Stimulated activated CD8-positive, alpha-beta memory T cell treated with anti-CD3 and anti-CD28 coated beads, Interleukin-12 subunit alpha, Interleukin-12 subunit beta, amount 100 ng/mL, for 24 hours (primary cell): ENCODE measurements around the gene NUDT22.

ENCODE experiments used
- DNase-seq: peaks from one replicate; pipeline ENCODE4 v3.0.0-alpha.2; 2020; ENCODE audit errors: extremely low read depth

The NUDT22 gene

GRCh38 chr11:64206457-64207255 lies 19.4 kb upstream of the NUDT22 start, which contains the start of gene FERMT3:
FERMT3 (plus strand) TSS chr11:64206721; CDS start chr11:64207365, 644 bp downstream.
- DNase-seq: peak; percentile 58

GRCh38 chr11:64207256-64208085 lies 18.6 kb upstream of the NUDT22 start:
- peak; percentile 67 for DNase-seq

GRCh38 chr11:64208086-64208795 lies 17.8 kb upstream of the NUDT22 start:
- DNase-seq: no peak

DNA sequence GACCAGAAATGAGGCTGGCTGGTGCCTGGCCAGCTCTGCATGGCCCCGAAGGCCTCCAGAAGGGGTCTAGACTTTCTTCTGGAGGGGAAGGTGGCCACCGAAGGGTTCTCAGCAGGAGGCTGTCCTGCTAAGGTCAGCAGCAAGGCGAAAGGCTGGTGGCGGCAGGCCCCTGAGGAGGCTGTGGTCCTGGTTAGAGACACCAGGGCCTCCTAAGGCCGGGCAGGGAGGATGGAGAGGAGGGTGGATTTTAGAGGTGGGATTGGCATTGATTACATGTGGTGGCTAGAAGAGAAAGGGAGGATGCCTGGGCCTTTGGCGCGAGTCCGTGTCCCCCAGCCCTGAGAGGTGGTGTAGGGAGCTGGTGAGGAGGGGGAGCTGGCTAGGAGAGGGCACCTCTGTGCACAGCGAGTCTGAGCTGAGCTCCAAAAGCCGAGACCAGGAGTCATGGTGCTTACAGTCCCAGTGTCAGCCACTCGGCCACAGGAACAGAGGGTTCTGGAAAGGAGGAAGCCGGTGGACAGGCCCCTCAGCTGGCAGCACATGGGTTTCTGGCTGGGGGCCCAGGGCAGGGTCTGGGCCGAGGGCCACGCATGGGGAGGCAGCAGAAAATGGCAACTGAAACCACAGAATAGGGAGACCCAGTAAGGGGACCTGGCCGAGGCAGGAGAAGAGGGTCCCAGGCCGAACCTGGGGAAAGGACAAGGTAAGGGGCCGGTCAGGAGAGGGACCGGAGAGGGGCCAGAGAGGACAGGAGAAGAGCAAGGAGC lies 17.1 kb upstream of the NUDT22 start:
- no peak for DNase-seq

DNA sequence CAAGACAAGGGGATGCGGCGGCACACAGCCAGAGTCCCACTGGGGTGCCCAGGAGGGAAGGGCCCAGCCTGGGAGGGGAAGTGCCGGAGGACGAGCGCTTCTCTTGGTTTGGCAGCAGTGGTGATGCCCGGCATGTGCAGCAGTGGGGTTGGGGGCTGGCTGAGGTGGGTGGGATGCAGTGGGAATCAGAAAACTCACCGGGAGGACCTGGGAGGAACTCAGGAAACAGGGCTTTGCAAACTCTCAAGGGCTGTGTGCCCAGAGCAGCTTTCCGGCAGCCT lies 16.6 kb upstream of the NUDT22 start:
- no peak for DNase-seq

DNA sequence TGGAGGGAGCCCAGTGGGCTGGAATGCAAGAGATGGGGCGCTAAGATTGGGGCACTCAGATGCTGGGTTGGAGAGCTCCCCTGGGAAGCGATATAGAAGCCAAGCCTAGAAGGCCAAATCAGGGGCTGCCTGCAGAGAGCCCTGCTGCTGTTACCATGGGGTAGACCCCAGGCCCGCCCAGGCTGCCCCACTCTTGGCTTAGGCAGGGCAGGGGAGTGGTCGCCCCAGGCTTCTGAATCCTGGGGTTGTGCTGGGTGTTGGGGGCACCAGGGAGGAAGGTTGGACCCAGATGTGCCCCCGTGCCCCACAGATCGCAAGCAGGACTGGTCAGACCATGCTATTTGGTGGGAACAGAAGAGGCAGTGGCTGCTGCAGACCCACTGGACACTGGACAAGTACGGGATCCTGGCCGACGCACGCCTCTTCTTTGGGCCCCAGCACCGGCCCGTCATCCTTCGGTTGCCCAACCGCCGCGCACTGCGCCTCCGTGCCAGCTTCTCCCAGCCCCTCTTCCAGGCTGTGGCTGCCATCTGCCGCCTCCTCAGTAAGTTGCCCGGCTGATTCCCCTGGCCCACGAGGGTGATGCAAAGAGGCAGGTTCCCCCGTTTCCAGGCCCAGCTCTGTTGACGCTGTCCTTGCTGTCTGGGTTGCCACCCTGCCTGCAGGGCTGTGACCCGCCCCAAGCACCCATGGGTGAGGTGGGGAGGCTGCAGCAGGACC lies 15.6 kb upstream of the NUDT22 start:
- DNase-seq: no peak

DNA sequence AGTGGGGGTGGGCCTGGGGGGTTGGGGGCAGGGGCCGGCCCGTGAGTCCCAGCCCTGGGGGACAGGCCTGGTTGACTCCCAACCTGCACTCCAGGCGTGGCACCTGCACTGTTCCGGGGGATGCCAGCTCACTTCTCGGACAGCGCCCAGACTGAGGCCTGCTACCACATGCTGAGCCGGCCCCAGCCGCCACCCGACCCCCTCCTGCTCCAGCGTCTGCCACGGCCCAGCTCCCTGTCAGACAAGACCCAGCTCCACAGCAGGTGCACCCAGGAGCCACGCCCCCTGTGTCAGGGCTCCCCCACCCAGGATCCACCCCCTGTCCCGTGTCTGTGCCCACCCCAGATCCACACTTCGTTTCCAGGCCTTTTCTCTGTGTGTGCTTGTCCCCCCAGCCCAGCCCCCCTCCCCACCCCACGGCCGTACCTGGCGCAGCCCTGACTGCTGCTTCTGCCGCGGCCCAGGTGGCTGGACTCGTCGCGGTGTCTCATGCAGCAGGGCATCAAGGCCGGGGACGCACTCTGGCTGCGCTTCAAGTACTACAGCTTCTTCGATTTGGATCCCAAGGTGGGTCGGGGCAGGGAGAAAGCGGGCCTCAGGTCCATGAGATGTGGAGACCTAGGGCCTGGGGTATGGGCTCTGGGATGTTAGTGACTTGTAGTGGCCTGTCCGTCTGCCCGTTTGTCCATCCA lies 14.7 kb upstream of the NUDT22 start:
- DNase-seq: no peak

DNA sequence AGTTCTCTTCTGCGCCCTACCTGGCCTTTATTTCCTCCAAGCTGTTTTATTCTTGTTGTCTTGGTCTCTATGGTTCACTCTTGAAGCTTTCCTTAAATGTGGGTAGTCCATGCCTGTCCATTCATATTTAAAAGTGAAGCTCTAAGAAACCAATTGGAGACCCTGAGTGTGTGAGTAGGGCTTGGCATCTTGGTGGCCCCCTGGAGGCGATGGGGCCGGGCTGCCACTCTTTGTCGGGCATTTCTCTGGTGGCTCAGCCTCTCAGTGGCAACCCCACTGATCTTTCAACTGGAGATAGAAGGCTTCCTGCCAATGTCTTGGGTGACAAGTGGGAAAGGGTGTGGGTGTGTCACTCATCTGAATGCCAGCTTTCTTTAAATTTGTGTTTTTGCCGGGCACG lies 9.2 kb upstream of the NUDT22 start:
- DNase-seq: no peak

- DNase-seq: no peak
These were observed 7.3 kb upstream of the NUDT22 start for GRCh38 chr11:64218628-64219353.

DNA sequence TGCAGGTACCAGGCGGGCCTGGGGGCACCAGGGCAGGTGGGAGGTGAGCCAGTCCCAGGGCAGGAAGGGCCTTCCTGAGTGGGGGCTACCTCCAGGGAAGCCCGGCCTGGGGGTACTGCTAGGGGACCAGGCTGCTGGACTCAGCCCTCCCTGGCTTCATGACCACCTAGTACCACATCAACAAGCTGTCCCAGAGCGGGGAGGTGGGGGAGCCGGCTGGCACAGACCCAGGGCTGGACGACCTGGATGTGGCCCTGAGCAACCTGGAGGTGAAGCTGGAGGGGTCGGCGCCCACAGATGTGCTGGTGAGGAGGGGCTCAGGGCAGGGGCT lies 6.8 kb upstream of the NUDT22 start:
- no peak for DNase-seq

- no peak for DNase-seq
These were observed 6.3 kb upstream of the NUDT22 start for GRCh38 chr11:64219755-64220154.

GRCh38 chr11:64220271-64220670 lies 5.8 kb upstream of the NUDT22 start:
- DNase-seq: no peak

GRCh38 chr11:64220798-64221197 lies 5.3 kb upstream of the NUDT22 start:
- DNase-seq: no peak

GRCh38 chr11:64222651-64223000 lies 3.4 kb upstream of the NUDT22 start:
- no peak for DNase-seq

GRCh38 chr11:64223001-64223651 lies 2.9 kb upstream of the NUDT22 start:
- no peak for DNase-seq

DNA sequence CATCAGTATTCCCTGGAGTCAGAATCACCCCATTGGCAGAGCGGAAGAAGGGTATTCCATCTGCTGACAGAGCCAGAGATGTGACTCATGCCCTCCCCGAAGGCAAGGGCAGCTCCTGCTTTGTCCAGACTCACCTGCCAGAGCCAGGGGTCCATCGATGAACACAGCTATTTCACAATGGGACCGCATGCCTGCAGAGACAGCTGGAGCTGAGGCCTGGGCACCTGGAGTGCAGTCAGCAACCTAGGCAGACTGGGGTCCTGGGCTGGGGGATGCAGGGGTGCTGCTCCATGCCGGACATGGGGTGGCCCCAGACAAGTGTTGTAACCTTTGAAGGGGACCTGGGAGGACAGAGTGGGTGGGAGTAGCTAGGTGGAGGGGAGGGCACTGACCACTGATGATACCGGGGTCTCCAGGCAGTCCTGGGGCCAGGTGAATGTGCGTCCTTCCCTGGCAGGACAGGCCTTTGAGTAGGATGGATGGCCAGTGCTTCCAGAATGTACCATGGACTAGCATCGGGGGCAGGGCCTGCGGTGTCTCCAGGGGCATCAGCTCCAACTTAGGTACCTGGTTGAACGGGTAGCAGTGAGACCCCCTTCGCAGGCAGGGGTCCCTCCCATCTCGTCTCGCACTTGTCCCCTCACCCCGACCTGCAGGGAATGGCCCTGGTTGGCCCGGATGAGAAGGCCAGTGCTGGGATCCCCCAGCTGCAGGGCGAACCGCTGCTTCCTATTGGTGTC lies 1.8 kb upstream of the NUDT22 start:
- DNase-seq: no peak

DNA sequence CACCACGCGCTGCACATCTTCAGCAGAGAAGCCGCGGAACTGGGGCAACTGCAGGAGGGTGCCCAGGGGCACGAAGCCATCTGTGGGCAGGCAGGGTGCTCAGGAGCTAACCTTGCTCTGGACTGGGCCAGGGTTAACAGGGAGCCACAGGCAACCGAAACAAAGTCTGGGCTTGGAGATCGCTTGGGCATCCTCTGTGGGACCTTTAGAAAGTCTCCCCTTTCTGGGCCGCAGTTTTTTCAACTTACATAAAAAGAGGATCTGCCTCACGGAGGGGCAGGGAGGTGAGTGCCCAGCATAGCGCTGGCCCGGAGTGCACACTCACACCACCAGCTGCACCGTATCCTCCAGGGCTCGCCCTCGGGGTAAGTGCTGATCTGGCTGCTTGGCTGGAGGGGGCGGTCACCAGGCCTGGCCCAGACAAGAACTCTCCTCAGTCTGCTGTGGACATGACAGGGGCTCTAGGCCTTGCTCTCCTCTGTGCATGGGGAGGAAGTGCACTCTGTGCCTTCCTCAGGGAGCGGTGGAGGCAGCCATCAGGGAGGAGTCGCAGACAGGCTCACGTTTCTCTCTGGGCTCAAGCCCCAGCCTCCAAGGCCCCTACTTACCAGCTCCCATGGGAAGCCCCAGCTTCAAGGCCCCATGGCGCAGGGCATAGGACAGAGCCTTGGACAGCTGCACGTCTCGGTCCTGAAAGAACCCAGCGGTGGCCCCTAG lies 1.0 kb upstream of the NUDT22 start:
- no peak for DNase-seq

DNA sequence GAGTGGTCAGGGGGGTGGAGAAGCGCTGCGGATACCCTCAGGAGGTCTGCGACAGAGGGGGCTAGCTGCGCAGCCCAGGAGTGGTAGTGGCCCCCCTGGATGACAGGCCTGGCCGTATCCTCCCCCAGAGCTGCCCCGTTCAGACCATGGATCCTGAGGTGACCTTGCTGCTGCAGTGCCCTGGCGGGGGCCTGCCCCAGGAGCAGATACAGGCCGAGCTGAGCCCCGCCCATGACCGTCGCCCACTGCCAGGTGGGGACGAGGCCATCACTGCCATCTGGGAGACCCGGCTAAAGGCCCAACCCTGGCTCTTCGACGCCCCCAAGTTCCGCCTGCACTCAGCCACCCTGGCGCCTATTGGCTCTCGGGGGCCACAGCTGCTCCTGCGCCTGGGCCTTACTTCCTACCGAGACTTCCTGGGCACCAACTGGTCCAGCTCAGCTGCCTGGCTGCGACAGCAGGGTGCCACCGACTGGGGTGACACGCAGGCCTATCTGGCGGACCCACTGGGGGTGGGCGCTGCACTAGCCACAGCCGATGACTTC lies 505 bp downstream of the NUDT22 start:
- DNase-seq: no peak
